Renal cortex interstitium (tissue), 15 donors: ENCODE results near the gene PLD4. TPM values are rescaled to one million over a fixed set of nuclear protein-coding genes. Genes with fewer than 3 reads are reported as not detected.

ENCODE experiments used
- DNase-seq, 11 donors: peaks; one replicate each; pipeline ENCODE4 v3.0.0-alpha.2; 2013; ENCODE audit warnings: low read depth in 9 of 11, low spot score in 4 of 11; ENCODE audit errors: extremely low read depth in 1 of 11
- long read RNA-seq, 16 experiments: transcript quantifications; one replicate each; lab custom pipeline, GENCODE V29; 2026
- polyA plus RNA-seq, 3 donors: library from polyadenylated mRNA; unstranded; fragments of 120-200 nt; gene quantifications; one replicate each; pipeline ENCODE4 v1.2.1, GENCODE V29; 2013; ENCODE audit not compliant: insufficient read length in 3 of 3

Gene PLD4
- polyA plus RNA-seq = 1 to 10 TPM; 2.4 to 5.1 (median 4.5) TPM
- long read RNA-seq, donor 1 = 0 reads
- long read RNA-seq, donor 2, full-length matches to known transcripts = 1 of 1 reads
- long read RNA-seq, donor 2, partial matches to known transcripts = 0 of 1 reads
- long read RNA-seq, donor 2, other reads (novel, unspliced or antisense) = 0 of 1 reads
- long read RNA-seq, donor 3, full-length matches to known transcripts = 1 of 1 reads
- long read RNA-seq, donor 3, partial matches to known transcripts = 0 of 1 reads
- long read RNA-seq, donor 3, other reads (novel, unspliced or antisense) = 0 of 1 reads
- long read RNA-seq, donor 4, full-length matches to known transcripts = 3 of 3 reads
- long read RNA-seq, donor 4, partial matches to known transcripts = 0 of 3 reads
- long read RNA-seq, donor 4, other reads (novel, unspliced or antisense) = 0 of 3 reads
- long read RNA-seq, donor 5 = 0 reads
- long read RNA-seq, donor 6, partial matches to known transcripts = 0 of 1 reads
- long read RNA-seq, donor 6, other reads (novel, unspliced or antisense) = 0 of 1 reads
- long read RNA-seq, donor 7, partial matches to known transcripts = 0 of 2 reads
- long read RNA-seq, donor 7, other reads (novel, unspliced or antisense) = 0 of 2 reads
- long read RNA-seq, donor 8 = 0 reads
- long read RNA-seq, donor 9, full-length matches to known transcripts = 1 of 1 reads
- long read RNA-seq, donor 9, partial matches to known transcripts = 0 of 1 reads
- long read RNA-seq, donor 9, other reads (novel, unspliced or antisense) = 0 of 1 reads
- long read RNA-seq, donor 10 = 0 reads
- long read RNA-seq, donor 11, full-length matches to known transcripts = 1 of 1 reads
- long read RNA-seq, donor 11, partial matches to known transcripts = 0 of 1 reads
- long read RNA-seq, donor 11, other reads (novel, unspliced or antisense) = 0 of 1 reads
- long read RNA-seq, donor 12, full-length matches to known transcripts = 1 of 1 reads
- long read RNA-seq, donor 12, partial matches to known transcripts = 0 of 1 reads
- long read RNA-seq, donor 12, other reads (novel, unspliced or antisense) = 0 of 1 reads
- long read RNA-seq, donor 13 = 0 reads
- long read RNA-seq, donor 14 = 0 reads
- long read RNA-seq, donor 15 = 0 reads
- long read RNA-seq, donor 16, full-length matches to known transcripts = 7 of 7 reads
- long read RNA-seq, donor 16, partial matches to known transcripts = 0 of 7 reads
- long read RNA-seq, donor 16, other reads (novel, unspliced or antisense) = 0 of 7 reads

GRCh38 chr14:104924421-104925213, at the start of gene PLD4:
Gene PLD4, plus strand, starts transcription at chr14:104924879. Its CDS starts 2,262 bp downstream, at chr14:104927141.
- no peak for DNase-seq

- DNase-seq = no peak
Measured at GRCh38 chr14:104875412-104875751, 49.3 kb upstream of the PLD4 start.

GRCh38 chr14:104875811-104876210, 48.9 kb upstream of the PLD4 start:
- DNase-seq = no peak

GRCh38 chr14:104876251-104876699, 48.4 kb upstream of the PLD4 start:
- DNase-seq = no peak

GRCh38 chr14:104877066-104877805, 47.4 kb upstream of the PLD4 start:
- DNase-seq = no peak

- DNase-seq = no peak
Measured at GRCh38 chr14:104877806-104878550, 46.7 kb upstream of the PLD4 start.

GRCh38 chr14:104878582-104878981, 46.1 kb upstream of the PLD4 start:
- no peak for DNase-seq

GRCh38 chr14:104879201-104879982, 45.3 kb upstream of the PLD4 start:
- DNase-seq = no peak

- no peak for DNase-seq
Measured at GRCh38 chr14:104879983-104880565, 44.6 kb upstream of the PLD4 start.

- no peak for DNase-seq
Measured at GRCh38 chr14:104880584-104881210, 44.0 kb upstream of the PLD4 start.

GRCh38 chr14:104881369-104881979, 43.2 kb upstream of the PLD4 start:
- no peak for DNase-seq

- DNase-seq = no peak
Measured at GRCh38 chr14:104882325-104882973, 42.2 kb upstream of the PLD4 start.

GRCh38 chr14:104882991-104883660, 41.6 kb upstream of the PLD4 start:
- no peak for DNase-seq

GRCh38 chr14:104883681-104884361, 40.9 kb upstream of the PLD4 start:
- DNase-seq = no peak
